Mesothelial cell of epicardium (in vitro differentiated cells): ENCODE measurements around the gene MAN2A2. TPM values are rescaled to one million over a fixed set of nuclear protein-coding genes. Genes with fewer than 3 reads are reported as not detected.

ENCODE experiments used
- DNase-seq, 2 experiments: peaks; one replicate each; pipeline ENCODE4 v3.0.0; 2021; ENCODE audit warnings: low spot score in 2 of 2; ENCODE audit not compliant: unreplicated experiment in 2 of 2
- H3K27ac Mint-ChIP-seq: 2 replicates; pipeline ENCODE4 v1.8.0; 2021; ENCODE audit warnings: mixed read lengths
- H3K27me3 Mint-ChIP-seq: 2 replicates; pipeline ENCODE4 v1.8.0; 2021; ENCODE audit warnings: low read depth, mixed read lengths
- H3K36me3 Mint-ChIP-seq: 2 replicates; pipeline ENCODE4 v1.8.0; 2021; ENCODE audit warnings: mixed read lengths
- H3K4me1 Mint-ChIP-seq: 2 replicates; pipeline ENCODE4 v1.8.0; 2021; ENCODE audit warnings: mixed read lengths
- H3K4me3 Mint-ChIP-seq: 2 replicates; pipeline ENCODE4 v1.8.0; 2021; ENCODE audit warnings: mild to moderate bottlenecking, moderate library complexity, mixed read lengths
- H3K9me3 Mint-ChIP-seq: 2 replicates; pipeline ENCODE4 v1.8.0; 2021; ENCODE audit warnings: mixed read lengths
- CTCF ChIP-seq: fragments of 200-600 bp; sonication (generic); IDR thresholded peaks from one replicate; pipeline ENCODE4 v1.5.0; 2021; ENCODE audit warnings: antibody characterized with exemption; ENCODE audit not compliant: unreplicated experiment
- total RNA-seq: library from RNA; stranded (reverse); gene quantifications from 3 replicates; pipeline ENCODE4 v1.2.1, GENCODE V29; 2021

Gene MAN2A2
- total RNA-seq, 1 donor from 2014 or later, result 104 TPM

DNA sequence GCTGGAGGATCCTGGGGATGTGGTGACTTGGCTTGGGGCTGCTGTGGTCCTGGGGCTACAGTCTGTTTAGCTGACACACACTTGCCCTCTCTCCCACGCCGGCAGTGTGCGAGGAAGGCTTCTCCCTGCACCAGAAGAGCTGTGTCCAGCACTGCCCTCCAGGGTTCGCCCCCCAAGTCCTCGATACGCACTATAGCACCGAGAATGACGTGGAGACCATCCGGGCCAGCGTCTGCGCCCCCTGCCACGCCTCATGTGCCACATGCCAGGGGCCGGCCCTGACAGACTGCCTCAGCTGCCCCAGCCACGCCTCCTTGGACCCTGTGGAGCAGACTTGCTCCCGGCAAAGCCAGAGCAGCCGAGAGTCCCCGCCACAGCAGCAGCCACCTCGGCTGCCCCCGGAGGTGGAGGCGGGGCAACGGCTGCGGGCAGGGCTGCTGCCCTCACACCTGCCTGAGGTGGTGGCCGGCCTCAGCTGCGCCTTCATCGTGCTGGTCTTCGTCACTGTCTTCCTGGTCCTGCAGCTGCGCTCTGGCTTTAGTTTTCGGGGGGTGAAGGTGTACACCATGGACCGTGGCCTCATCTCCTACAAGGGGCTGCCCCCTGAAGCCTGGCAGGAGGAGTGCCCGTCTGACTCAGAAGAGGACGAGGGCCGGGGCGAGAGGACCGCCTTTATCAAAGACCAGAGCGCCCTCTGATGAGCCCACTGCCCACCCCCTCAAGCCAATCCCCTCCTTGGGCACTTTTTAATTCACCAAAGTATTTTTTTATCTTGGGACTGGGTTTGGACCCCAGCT lies 21.7 kb upstream of the MAN2A2 start:
- Mint-ChIP-seq H3K36me3 (peaks cover 26% of the 10 kb centered on the region), H3K4me3 (no peak overlapping the region)

DNA sequence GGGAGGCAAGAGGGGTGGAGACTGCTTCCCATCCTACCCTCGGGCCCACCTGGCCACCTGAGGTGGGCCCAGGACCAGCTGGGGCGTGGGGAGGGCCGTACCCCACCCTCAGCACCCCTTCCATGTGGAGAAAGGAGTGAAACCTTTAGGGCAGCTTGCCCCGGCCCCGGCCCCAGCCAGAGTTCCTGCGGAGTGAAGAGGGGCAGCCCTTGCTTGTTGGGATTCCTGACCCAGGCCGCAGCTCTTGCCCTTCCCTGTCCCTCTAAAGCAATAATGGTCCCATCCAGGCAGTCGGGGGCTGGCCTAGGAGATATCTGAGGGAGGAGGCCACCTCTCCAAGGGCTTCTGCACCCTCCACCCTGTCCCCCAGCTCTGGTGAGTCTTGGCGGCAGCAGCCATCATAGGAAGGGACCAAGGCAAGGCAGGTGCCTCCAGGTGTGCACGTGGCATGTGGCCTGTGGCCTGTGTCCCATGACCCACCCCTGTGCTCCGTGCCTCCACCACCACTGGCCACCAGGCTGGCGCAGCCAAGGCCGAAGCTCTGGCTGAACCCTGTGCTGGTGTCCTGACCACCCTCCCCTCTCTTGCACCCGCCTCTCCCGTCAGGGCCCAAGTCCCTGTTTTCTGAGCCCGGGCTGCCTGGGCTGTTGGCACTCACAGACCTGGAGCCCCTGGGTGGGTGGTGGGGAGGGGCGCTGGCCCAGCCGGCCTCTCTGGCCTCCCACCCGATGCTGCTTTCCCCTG lies 21.0 kb upstream of the MAN2A2 start:
- no peak overlapping the region for H3K27ac Mint-ChIP-seq
- TF ChIP-seq CTCF, result no peak
- no peaks in the 10 kb centered on the region for H3K27me3 Mint-ChIP-seq
- H3K4me1 Mint-ChIP-seq, result peaks cover 25% of the 10 kb centered on the region
- DNase-seq, result no peak
- no peaks in the 10 kb centered on the region for H3K9me3 Mint-ChIP-seq
- H3K4me3 Mint-ChIP-seq, result no peak overlapping the region
- H3K36me3 Mint-ChIP-seq, result peaks cover 18% of the 10 kb centered on the region

More for the DNA sequence above, 21.7 kb upstream of the MAN2A2 start:
- no peaks in the 10 kb centered on the region for H3K9me3 Mint-ChIP-seq
- DNase-seq, result no peak
- no peak for TF ChIP-seq CTCF
- peaks cover 25% of the 10 kb centered on the region for H3K4me1 Mint-ChIP-seq
- no peaks in the 10 kb centered on the region for H3K27me3 Mint-ChIP-seq
- H3K27ac Mint-ChIP-seq, result no peak overlapping the region

- H3K4me3 Mint-ChIP-seq, result peak overlapping the region; percentile 3
- no peak for TF ChIP-seq CTCF
- peak overlapping the region; percentile 80 for H3K27ac Mint-ChIP-seq
- H3K36me3 Mint-ChIP-seq, result peaks cover 15% of the 10 kb centered on the region
- peaks cover 25% of the 10 kb centered on the region for H3K4me1 Mint-ChIP-seq
- no peaks in the 10 kb centered on the region for H3K27me3 Mint-ChIP-seq
- no peaks in the 10 kb centered on the region for H3K9me3 Mint-ChIP-seq
- DNase-seq, result no peak
These were observed 20.1 kb upstream of the MAN2A2 start for GRCh38 chr15:90882781-90883525.

- no peak for DNase-seq
- peaks cover 25% of the 10 kb centered on the region for H3K4me1 Mint-ChIP-seq
- H3K27ac Mint-ChIP-seq, result peak overlapping the region; percentile 80
- peaks cover 9% of the 10 kb centered on the region for H3K36me3 Mint-ChIP-seq
- peak overlapping the region; percentile 44 for H3K4me3 Mint-ChIP-seq
- TF ChIP-seq CTCF, result no peak
- H3K27me3 Mint-ChIP-seq, result no peaks in the 10 kb centered on the region
- no peaks in the 10 kb centered on the region for H3K9me3 Mint-ChIP-seq
These were observed 19.6 kb upstream of the MAN2A2 start for GRCh38 chr15:90883526-90883975.

DNA sequence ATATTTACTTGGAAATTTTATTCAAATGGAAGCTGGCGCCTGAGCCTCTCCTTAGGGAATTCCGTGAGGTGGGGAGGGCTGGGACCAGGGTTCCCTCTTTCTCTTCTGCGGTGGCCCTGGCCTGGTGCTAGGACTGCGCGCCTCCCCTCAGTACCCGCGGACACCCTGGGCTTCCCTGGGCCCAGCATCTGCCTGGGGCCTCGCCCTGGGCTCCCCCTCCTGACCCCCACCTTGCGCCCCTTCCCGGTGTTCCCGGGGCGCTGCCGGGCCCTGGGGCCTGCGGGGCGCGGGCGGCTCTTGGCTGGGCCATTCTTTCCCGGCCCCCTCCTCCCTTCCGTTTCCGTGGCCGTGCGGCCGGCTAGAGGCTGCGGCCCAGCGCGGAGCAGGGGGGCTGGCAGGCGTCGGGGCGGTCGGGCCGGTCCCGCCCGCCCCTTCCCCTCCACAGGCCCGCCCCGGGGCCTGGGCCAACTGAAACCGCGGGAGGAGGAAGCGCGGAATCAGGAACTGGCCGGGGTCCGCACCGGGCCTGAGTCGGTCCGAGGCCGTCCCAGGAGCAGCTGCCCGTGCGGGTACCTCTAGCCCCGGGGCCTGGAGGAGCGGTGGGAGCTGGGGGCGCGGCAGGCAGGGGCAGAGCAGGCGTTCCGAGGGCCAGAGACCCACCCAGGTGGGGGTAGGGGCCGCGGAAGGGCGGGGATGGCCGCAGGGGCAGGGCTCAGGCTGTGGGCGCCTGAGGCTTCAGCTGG lies 19.0 kb upstream of the MAN2A2 start, which contains the start of gene FES:
TSS of gene FES (plus strand) at position 529 of the 743 bp plus-strand sequence. CDS start 542 bp downstream, outside the sequence.
- H3K4me3 Mint-ChIP-seq, result peak within 1 kb of the TSS; percentile 62
- no peaks in the 10 kb centered on the region for H3K9me3 Mint-ChIP-seq
- peak within 1 kb of the TSS; percentile 85 for H3K27ac Mint-ChIP-seq
- TF ChIP-seq CTCF, result no peak
- H3K36me3 Mint-ChIP-seq, result peaks cover 9% of the 10 kb centered on the region
- no peaks in the 10 kb centered on the region for H3K27me3 Mint-ChIP-seq
- peaks cover 25% of the 10 kb centered on the region for H3K4me1 Mint-ChIP-seq
- DNase-seq, result peak in 1 of 2 experiments; percentile 59
